RWPE1 (cell line): ENCODE data around the gene GNL1.

Experiments
- CTCF ChIA-PET: fragments of 350-600 bp; sonication (Branson Sonifier 250); formaldehyde crosslinking; extraction: SDS; loops from one replicate; lab custom pipeline; 2021; lab: Yijun Ruan, JAX
- POLR2A ChIA-PET: fragments of 400-600 bp; formaldehyde crosslinking; extraction: SDS; loops from one replicate; lab custom pipeline; 2020; ENCODE audit warnings: antibody characterized with exemption; ENCODE audit not compliant: low non-redundant PET; lab: Yijun Ruan, JAX
- DNase-seq: peaks from one replicate; pipeline ENCODE4 v3.0.0; 2012; ENCODE audit warnings: low spot score
- H3K27ac ChIP-seq: fragments of 450-650 bp; 2 replicates; pipeline ENCODE4 v1.5.1; 2017
- CTCF ChIP-seq: fragments of 450-650 bp; conservative IDR thresholded peaks from 2 replicates; pipeline ENCODE4 v1.5.1; 2017; ENCODE audit warnings: low read depth, mild to moderate bottlenecking

The GNL1 gene

GRCh38 chr6:30556066-30556905, at the start of gene GNL1:
Gene GNL1 (minus strand): TSS chr6:30556489. CDS start chr6:30556203, 286 bp downstream.
- DNase-seq: peak; percentile 98
- no peak for TF ChIP-seq CTCF
- CTCF ChIA-PET: interaction anchor here (0.6 to 3.6 kb wide), 2 partner anchors 11 to 103 kb away, joined by 7 to 24 read pairs; no protein-coding TSS in a partner anchor

GRCh38 chr6:30603961-30604360, 47.7 kb upstream of the GNL1 start:
- no peak for DNase-seq
- no peak overlapping the region for H3K27ac ChIP-seq
- no peak for TF ChIP-seq CTCF
- ChIA-PET CTCF (no interaction called here), POLR2A (no interaction called here)

More at GRCh38 chr6:30556066-30556905, at the start of gene GNL1:
- H3K27ac ChIP-seq: peak within 1 kb of the TSS; percentile 95
- POLR2A ChIA-PET: no interaction called here

GRCh38 chr6:30601815-30602641, 45.7 kb upstream of the GNL1 start:
- no peak for TF ChIP-seq CTCF
- CTCF ChIA-PET: interaction anchor here (1.4 kb wide), 1 partner anchor 11 kb away, joined by 7 read pairs; no protein-coding TSS in a partner anchor
- no peak for DNase-seq
- H3K27ac ChIP-seq: peak overlapping the region; percentile 58
- POLR2A ChIA-PET: no interaction called here

GRCh38 chr6:30601436-30601814, 45.1 kb upstream of the GNL1 start:
- ChIA-PET CTCF (interaction anchor here (1.4 kb wide), 1 partner anchor 12 kb away, joined by 4 read pairs; no protein-coding TSS in a partner anchor), POLR2A (no interaction called here)
- no peak for TF ChIP-seq CTCF
- H3K27ac ChIP-seq: peak overlapping the region; percentile 58
- DNase-seq: no peak

- ChIA-PET CTCF (interaction anchor here (1.4 kb wide), 1 partner anchor 12 kb away, joined by 4 read pairs; no protein-coding TSS in a partner anchor), POLR2A (interaction anchor here (0.6 kb wide), 1 partner anchor 10 kb away, joined by 3 read pairs; no protein-coding TSS in a partner anchor)
- H3K27ac ChIP-seq: peak overlapping the region; percentile 58
- no peak for TF ChIP-seq CTCF
- no peak for DNase-seq
Observed at GRCh38 chr6:30600451-30600961, 44.2 kb upstream of the GNL1 start.
